A549 (cell line): ENCODE data around the gene SIAH2. TPM values are rescaled to one million over a fixed set of nuclear protein-coding genes. Genes with fewer than 3 reads are reported as not detected.

Experiments used
- ATAC-seq, 2 experiments: fragments of 200-7000 bp in 1 of 2; fragments of >200 bp in 1 of 2; cut with Nextera tagmentation in 1 of 2; cut with Tn5 transposase in 1 of 2; 3 replicates each; pipeline versions ENCODE4 v1.8.0 to v1.9.1; 2018 to 2020; ENCODE audit warnings: mild to moderate bottlenecking in 1 of 2, moderate library complexity in 1 of 2
- CTCF ChIA-PET: fragments of 300-600 bp; sonication (Branson Sonifier 250); formaldehyde crosslinking; extraction: SDS; loops from one replicate; lab custom pipeline; 2021; ENCODE audit warnings: antibody characterized with exemption, inconsistent platforms; lab: Yijun Ruan, JAX
- POLR2A ChIA-PET: fragments of 350-600 bp; formaldehyde crosslinking; extraction: SDS; loops from one replicate; lab custom pipeline; 2021; ENCODE audit warnings: antibody characterized with exemption, inconsistent platforms; lab: Yijun Ruan, JAX
- DNase-seq, 2 experiments: peaks; one replicate each; pipeline versions ENCODE4 v3.0.0 to v3.0.0-alpha.2; 2011 to 2016; ENCODE audit warnings: low read depth in 1 of 2, low spot score in 1 of 2
- FAIRE-seq: peaks from 2 replicates; lab custom pipeline; 2011; peaks lifted over from hg19 to GRCh38; lab: Jason Lieb, UNC
- H3K27ac ChIP-seq, 2 experiments: fragments of >200 bp; sonication (Bioruptor Twin); formaldehyde crosslinking; 3 replicates each; pipeline ENCODE4 v1.5.1; 2016 to 2017
- H3K4me1 ChIP-seq: fragments of >200 bp; sonication (Bioruptor Twin); formaldehyde crosslinking; 3 replicates; pipeline ENCODE4 v1.6.1; 2016
- H3K4me2 ChIP-seq: fragments of >200 bp; sonication (Bioruptor Twin); formaldehyde crosslinking; 3 replicates; pipeline ENCODE4 v1.6.1; 2016
- H3K4me3 ChIP-seq: fragments of >200 bp; sonication (Bioruptor Twin); formaldehyde crosslinking; 3 replicates; pipeline ENCODE4 v1.5.1; 2016
- H3K9me3 ChIP-seq: fragments of >200 bp; sonication (Bioruptor Twin); formaldehyde crosslinking; 3 replicates; pipeline ENCODE4 v1.6.1; 2016
- EHMT2 ChIP-seq: fragments of 200-600 bp; sonication (generic); IDR thresholded peaks from 2 replicates; pipeline ENCODE4 v1.6.1; 2016; ENCODE audit warnings: antibody characterized with exemption, low read depth, mild to moderate bottlenecking, moderate library complexity
- EP300 ChIP-seq, 2 experiments: fragments of >200 bp; sonication (Bioruptor Twin); formaldehyde crosslinking; IDR thresholded peaks; 2 replicates in 1 of 2; 3 replicates in 1 of 2; pipeline ENCODE4 v1.6.1; 2016 to 2017
- FOSL2 ChIP-seq, 2 experiments: fragments of 450-650 bp in 1 of 2; fragments of >200 bp in 1 of 2; sonication (Bioruptor Twin) in 1 of 2; formaldehyde crosslinking; IDR thresholded peaks; 2 replicates each; pipeline versions ENCODE4 v1.5.0 to v1.6.1; 2016 to 2020; ENCODE audit warnings: mild to moderate bottlenecking in 1 of 2, moderate library complexity in 1 of 2
- GATA3 ChIP-seq: IDR thresholded peaks from 2 replicates; pipeline ENCODE4 v1.6.1; 2012; ENCODE audit warnings: borderline replicate concordance
- HOXB13 ChIP-seq: fragments of 250-450 bp; sonication (Bioruptor Pico); IDR thresholded peaks from 2 replicates; pipeline ENCODE4 v1.5.0; 2020; ENCODE audit warnings: low read depth, mild to moderate bottlenecking, moderate library complexity
- JUN ChIP-seq, 2 experiments: fragments of >200 bp; sonication (Bioruptor Twin); formaldehyde crosslinking; IDR thresholded peaks; 2 replicates in 1 of 2; 3 replicates in 1 of 2; pipeline ENCODE4 v1.6.1; 2016 to 2017
- NFE2L2 ChIP-seq: fragments of 150-350 bp; conservative IDR thresholded peaks from 2 replicates; pipeline ENCODE4 v1.6.1; 2014; ENCODE audit warnings: low read length
- NPAS2 ChIP-seq: fragments of 250-450 bp; sonication (Bioruptor Pico); IDR thresholded peaks from 2 replicates; pipeline ENCODE4 v1.8.0; 2022; ENCODE audit warnings: mild to moderate bottlenecking, moderate library complexity, borderline replicate concordance
- POLR2AphosphoS2 ChIP-seq: conservative IDR thresholded peaks from 2 replicates; pipeline ENCODE4 v1.6.1; 2012; ENCODE audit warnings: low read length, improper control_type of control experiment, inconsistent platforms
- SMC3 ChIP-seq: fragments of >200 bp; sonication (Bioruptor Twin); formaldehyde crosslinking; IDR thresholded peaks from 3 replicates; pipeline ENCODE4 v1.6.1; 2018; ENCODE audit warnings: inconsistent platforms
- TFCP2L1 ChIP-seq: fragments of 250-450 bp; sonication (Bioruptor Pico); IDR thresholded peaks from 2 replicates; pipeline ENCODE4 v1.5.0; 2021; ENCODE audit warnings: mild to moderate bottlenecking
- TP53 ChIP-seq: fragments of 250-450 bp; sonication (Bioruptor Pico); IDR thresholded peaks from 2 replicates; pipeline ENCODE4 v1.5.0; 2021; ENCODE audit warnings: mild to moderate bottlenecking, moderate library complexity
- ZSCAN20 ChIP-seq: fragments of 250-450 bp; sonication (Bioruptor Pico); IDR thresholded peaks from 2 replicates; pipeline ENCODE4 v1.8.0; 2022; ENCODE audit warnings: mild to moderate bottlenecking, moderate library complexity
- WGBS: methylation state at CpG from one replicate; pipeline ENCODE4 v1.1.6; 2017; ENCODE audit errors: missing lambda C conversion rate; 5-methylcytosine and 5-hydroxymethylcytosine counted together
- polyA plus RNA-seq, 4 experiments: library from polyadenylated mRNA; depleted of rRNA in 3 of 4; stranded (reverse); fragments of >200 nt; fragmentation: RNase III in 1 of 4; extraction: RNeasy Plus Mini Kit Qiagen cat#74134 plus additional on column Dnase treatment in 1 of 4; gene quantifications; 2 replicates in 3 of 4; 3 replicates in 1 of 4; pipeline ENCODE4 v1.2.3, GENCODE V29; 2011 to 2017
- TF ChIP-seq, protein P1 (sequence below): IDR thresholded peaks from 2 replicates; pipeline ENCODE4 v1.6.1; 2012
- TF ChIP-seq, protein P2 (sequence below): fragments of 150-350 bp; IDR thresholded peaks from 2 replicates; pipeline ENCODE4 v1.6.1; 2014; ENCODE audit warnings: low read depth, mild to moderate bottlenecking, low read length
- TF ChIP-seq, protein P3 (sequence below): fragments of >200 bp; sonication (Bioruptor Twin); formaldehyde crosslinking; IDR thresholded peaks from 3 replicates; pipeline ENCODE4 v1.6.1; 2016
- TF ChIP-seq, protein P4 (sequence below): fragments of 250-450 bp; sonication (Bioruptor Pico); IDR thresholded peaks from 2 replicates; pipeline ENCODE4 v1.5.0; 2020; ENCODE audit warnings: low read depth, mild to moderate bottlenecking, moderate library complexity
- TF ChIP-seq, protein P5 (sequence below): fragments of 250-450 bp; sonication (Bioruptor Pico); IDR thresholded peaks from 2 replicates; pipeline ENCODE4 v1.5.0; 2021; ENCODE audit warnings: mild to moderate bottlenecking, moderate library complexity, borderline replicate concordance
- TF ChIP-seq, protein P6 (sequence below): IDR thresholded peaks from 2 replicates; pipeline ENCODE4 v1.6.1; 2012

Gene SIAH2
- polyA plus RNA-seq, 2 of the 4 experiments (the other 2 are of a cell fraction) = 11.4 to 24.8 TPM

DNA sequence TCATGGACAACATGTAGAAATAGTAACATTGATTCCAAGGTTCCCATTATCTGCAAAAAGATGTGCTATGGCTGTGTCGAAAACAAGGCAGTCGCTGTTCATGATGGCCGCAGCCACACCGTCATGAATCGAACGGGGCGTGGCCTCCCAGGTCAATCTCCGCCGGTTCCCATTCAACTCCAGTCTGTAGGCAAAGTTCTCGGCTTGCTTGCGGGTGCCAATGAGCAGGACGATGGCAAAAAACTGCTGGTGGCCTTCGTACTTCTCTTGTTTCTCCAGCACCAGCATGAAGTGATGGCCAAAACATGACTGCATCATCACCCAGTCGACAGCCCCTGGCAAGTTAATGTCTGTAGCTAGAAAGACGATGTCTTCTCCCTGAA lies 20.8 kb downstream of the SIAH2 start:
- no peak for ATAC-seq
- no peak overlapping the region for H3K4me3 ChIP-seq
- TF ChIP-seq NPAS2 = no peak
- no peak for TF ChIP-seq FOSL2 (IDR thresholded peaks at IDR 0.05)
- TF ChIP-seq FOSL2 (CRISPR knock-in tag; IDR thresholded peaks at IDR 0.05) = no peak
- peaks cover 44% of the 10 kb centered on the region for H3K4me1 ChIP-seq
- ChIA-PET CTCF (no interaction called here), POLR2A (no interaction called here)
- no peak overlapping the region for H3K27ac ChIP-seq
- no peak for FAIRE-seq
- WGBS = 95% methylated on average over 15 of the region's 15 CpGs
- no peaks in the 10 kb centered on the region for H3K9me3 ChIP-seq
- DNase-seq = no peak
- H3K4me2 ChIP-seq = no peak overlapping the region

DNA sequence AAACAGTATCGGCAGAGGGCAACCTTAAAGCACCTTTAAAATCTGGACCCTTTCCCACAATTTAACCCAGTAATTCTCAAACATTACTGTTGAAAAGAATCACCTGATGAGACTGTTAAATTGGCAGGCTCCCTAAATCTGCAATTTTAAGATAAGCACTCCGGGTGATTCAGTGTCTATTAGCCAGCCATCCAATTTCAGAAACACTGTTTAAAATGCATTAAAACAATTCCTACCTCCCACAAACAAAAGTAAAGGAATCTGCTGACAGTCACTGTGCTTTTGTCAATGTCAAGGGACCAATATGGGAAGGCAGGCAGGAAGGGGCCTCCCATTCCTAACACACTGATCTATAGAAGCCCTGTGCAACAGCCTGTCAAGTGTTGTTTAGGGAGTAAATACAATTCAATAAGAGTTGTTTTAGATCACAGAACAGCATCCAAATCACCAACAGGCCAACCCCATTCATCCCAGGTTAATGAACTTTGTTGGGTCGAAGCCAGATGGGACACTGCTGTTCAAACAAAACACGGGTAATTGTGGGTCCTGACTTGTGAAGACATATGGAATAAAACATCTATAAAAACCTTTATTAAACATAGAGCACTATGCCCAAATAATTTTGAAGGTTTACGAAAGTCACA lies 21.4 kb downstream of the SIAH2 start:
- FAIRE-seq (no peak), DNase-seq (no peak), ATAC-seq (no peak)
- CTCF ChIA-PET = no interaction called here
- WGBS = 75% methylated on average over 5 of the region's 5 CpGs
- POLR2A ChIA-PET = no interaction called here
- Histone ChIP-seq H3K4me2 (no peak overlapping the region), H3K27ac (no peak overlapping the region), H3K4me3 (no peak overlapping the region), H3K4me1 (peaks cover 42% of the 10 kb centered on the region), H3K9me3 (no peaks in the 10 kb centered on the region)
- TF ChIP-seq, protein P1, sequence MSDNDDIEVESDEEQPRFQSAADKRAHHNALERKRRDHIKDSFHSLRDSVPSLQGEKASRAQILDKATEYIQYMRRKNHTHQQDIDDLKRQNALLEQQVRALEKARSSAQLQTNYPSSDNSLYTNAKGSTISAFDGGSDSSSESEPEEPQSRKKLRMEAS = no peak
- no peak for TF ChIP-seq GATA3
- no peak for TF ChIP-seq TFCP2L1 (CRISPR knock-in tag)
- no peak for TF ChIP-seq HOXB13 (CRISPR knock-in tag)

DNA sequence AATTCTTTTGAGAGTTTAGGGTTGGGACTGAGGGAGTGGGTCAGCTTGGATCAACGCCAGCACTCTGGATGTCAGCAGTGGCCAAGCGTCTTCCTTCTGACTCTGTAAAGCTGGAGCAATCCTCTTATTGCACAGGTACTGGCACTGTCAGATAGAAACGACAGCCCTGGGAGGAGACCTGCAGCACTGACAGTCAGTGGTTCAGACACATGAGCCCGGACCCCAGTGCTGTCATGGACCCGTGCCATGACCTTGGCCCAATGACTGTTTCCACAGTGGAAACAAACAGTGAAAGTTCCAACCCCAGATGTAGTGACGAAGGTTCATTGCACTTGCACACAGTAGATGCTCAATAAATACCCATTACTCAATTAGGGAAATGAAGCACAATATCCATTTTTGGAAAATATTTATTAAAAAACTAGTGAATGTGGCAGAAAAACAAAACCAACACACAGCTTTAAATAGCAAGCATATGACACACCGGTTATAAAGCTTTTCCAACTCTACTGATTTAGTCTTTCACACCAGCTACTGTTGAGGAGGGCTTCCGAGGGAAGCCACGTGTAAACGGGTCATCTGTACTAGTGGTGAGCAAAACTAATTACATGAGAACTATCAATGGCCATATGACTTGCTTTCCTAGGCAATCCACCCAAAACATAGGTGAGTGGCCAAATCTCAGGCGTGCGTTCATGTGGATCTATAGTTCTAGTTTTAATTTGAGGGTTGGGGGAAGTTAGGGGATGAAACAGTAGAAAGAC lies 22.1 kb downstream of the SIAH2 start:
- H3K4me3 ChIP-seq = no peak overlapping the region
- 87% methylated on average over 12 of the region's 12 CpGs for WGBS
- no peak for DNase-seq
- TF ChIP-seq JUN (IDR thresholded peaks at IDR 0.05) (no peak), SMC3 (no peak), ZSCAN20 (CRISPR knock-in tag) (no peak), EHMT2 (no peak)
- TF ChIP-seq, all 56 proteins: peak for 0
- H3K4me1 ChIP-seq = peaks cover 42% of the 10 kb centered on the region
- H3K27ac ChIP-seq = no peak overlapping the region
- ChIA-PET POLR2A (no interaction called here), CTCF (no interaction called here)
- ATAC-seq (no peak), FAIRE-seq (no peak)
- H3K9me3 ChIP-seq = no peaks in the 10 kb centered on the region
- no peak overlapping the region for H3K4me2 ChIP-seq

DNA sequence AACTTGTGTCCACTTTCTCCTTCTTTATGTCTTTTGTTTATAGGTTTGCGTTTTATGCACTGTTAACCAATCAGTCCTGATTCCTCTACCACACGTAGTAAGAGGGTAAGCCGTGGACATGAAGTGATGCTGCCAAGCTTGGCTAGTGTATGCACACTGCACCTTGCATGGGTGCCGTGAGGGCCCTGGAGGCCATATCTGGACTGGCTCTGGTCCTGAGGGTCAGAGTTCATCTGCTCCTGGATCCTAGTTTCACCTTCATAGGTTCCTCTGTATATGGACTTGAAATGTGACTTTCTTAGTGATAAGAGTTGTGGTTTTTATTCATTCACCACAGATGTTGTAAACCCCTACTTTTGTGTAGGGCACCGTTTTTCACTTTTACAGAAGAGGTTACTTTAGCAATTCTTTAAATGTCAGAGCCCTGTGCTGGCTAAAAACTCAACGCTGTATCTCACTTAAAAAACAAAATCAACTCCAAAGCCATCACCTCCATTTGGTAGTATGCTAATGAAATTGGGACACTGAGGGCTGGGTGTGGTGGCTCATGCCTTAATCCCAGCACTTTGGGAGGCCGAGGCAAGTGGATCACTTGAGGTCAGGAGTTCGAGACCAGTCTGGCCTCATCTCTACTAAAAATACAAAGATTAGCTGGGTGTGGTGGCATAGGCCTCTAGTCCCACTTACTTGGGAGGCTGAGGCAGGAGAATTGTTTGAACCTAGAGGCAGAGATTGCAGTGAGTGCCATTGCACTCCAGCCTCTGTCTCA lies 22.9 kb downstream of the SIAH2 start:
- ChIA-PET CTCF (no interaction called here), POLR2A (no interaction called here)
- H3K9me3 ChIP-seq = no peaks in the 10 kb centered on the region
- 97% methylated on average over 8 of the region's 8 CpGs for WGBS
- ATAC-seq = no peak
- peaks cover 38% of the 10 kb centered on the region for H3K4me1 ChIP-seq
- H3K4me3 ChIP-seq = no peak overlapping the region
- H3K4me2 ChIP-seq = no peak overlapping the region
- no peak for FAIRE-seq
- TF ChIP-seq TP53 = no peak
- TF ChIP-seq, protein P2, sequence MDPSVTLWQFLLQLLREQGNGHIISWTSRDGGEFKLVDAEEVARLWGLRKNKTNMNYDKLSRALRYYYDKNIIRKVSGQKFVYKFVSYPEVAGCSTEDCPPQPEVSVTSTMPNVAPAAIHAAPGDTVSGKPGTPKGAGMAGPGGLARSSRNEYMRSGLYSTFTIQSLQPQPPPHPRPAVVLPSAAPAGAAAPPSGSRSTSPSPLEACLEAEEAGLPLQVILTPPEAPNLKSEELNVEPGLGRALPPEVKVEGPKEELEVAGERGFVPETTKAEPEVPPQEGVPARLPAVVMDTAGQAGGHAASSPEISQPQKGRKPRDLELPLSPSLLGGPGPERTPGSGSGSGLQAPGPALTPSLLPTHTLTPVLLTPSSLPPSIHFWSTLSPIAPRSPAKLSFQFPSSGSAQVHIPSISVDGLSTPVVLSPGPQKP = no peak
- TF ChIP-seq EP300 (IDR thresholded peaks at IDR 0.05) = no peak
- TF ChIP-seq, protein P3, sequence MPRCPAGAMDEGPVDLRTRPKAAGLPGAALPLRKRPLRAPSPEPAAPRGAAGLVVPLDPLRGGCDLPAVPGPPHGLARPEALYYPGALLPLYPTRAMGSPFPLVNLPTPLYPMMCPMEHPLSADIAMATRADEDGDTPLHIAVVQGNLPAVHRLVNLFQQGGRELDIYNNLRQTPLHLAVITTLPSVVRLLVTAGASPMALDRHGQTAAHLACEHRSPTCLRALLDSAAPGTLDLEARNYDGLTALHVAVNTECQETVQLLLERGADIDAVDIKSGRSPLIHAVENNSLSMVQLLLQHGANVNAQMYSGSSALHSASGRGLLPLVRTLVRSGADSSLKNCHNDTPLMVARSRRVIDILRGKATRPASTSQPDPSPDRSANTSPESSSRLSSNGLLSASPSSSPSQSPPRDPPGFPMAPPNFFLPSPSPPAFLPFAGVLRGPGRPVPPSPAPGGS = no peak
- TF ChIP-seq, protein P4, sequence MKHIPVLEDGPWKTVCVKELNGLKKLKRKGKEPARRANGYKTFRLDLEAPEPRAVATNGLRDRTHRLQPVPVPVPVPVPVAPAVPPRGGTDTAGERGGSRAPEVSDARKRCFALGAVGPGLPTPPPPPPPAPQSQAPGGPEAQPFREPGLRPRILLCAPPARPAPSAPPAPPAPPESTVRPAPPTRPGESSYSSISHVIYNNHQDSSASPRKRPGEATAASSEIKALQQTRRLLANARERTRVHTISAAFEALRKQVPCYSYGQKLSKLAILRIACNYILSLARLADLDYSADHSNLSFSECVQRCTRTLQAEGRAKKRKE (CRISPR knock-in tag) = no peak
- no peak for TF ChIP-seq POLR2AphosphoS2
- TF ChIP-seq NFE2L2 = no peak
- TF ChIP-seq, protein P5, sequence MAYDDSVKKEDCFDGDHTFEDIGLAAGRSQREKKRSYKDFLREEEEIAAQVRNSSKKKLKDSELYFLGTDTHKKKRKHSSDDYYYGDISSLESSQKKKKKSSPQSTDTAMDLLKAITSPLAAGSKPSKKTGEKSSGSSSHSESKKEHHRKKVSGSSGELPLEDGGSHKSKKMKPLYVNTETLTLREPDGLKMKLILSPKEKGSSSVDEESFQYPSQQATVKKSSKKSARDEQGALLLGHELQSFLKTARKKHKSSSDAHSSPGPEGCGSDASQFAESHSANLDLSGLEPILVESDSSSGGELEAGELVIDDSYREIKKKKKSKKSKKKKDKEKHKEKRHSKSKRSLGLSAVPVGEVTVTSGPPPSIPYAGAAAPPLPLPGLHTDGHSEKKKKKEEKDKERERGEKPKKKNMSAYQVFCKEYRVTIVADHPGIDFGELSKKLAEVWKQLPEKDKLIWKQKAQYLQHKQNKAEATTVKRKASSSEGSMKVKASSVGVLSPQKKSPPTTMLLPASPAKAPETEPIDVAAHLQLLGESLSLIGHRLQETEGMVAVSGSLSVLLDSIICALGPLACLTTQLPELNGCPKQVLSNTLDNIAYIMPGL (CRISPR knock-in tag) = no peak
- TF ChIP-seq, protein P6, sequence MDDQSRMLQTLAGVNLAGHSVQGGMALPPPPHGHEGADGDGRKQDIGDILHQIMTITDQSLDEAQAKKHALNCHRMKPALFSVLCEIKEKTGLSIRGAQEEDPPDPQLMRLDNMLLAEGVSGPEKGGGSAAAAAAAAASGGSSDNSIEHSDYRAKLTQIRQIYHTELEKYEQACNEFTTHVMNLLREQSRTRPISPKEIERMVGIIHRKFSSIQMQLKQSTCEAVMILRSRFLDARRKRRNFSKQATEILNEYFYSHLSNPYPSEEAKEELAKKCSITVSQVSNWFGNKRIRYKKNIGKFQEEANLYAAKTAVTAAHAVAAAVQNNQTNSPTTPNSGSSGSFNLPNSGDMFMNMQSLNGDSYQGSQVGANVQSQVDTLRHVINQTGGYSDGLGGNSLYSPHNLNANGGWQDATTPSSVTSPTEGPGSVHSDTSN = no peak
- H3K27ac ChIP-seq = no peak overlapping the region
- DNase-seq = no peak
